HG03159 (cell line): ENCODE results near the gene SLC2A1.

Experiments
- ATAC-seq: cut with Tn5 transposase; IDR thresholded peaks from one replicate; pipeline ENCODE4 v1.9.1; 2021; ENCODE audit warnings: mild to moderate bottlenecking, moderate library complexity; ENCODE audit not compliant: unreplicated experiment

Gene SLC2A1

GRCh38 chr1:42961312-42962091 lies 2.8 kb upstream of the SLC2A1 start:
- no peak for ATAC-seq

GRCh38 chr1:42960566-42961311 lies 2.1 kb upstream of the SLC2A1 start:
- no peak for ATAC-seq

- ATAC-seq = no peak
These were observed 1.4 kb upstream of the SLC2A1 start for GRCh38 chr1:42960122-42960390.

DNA sequence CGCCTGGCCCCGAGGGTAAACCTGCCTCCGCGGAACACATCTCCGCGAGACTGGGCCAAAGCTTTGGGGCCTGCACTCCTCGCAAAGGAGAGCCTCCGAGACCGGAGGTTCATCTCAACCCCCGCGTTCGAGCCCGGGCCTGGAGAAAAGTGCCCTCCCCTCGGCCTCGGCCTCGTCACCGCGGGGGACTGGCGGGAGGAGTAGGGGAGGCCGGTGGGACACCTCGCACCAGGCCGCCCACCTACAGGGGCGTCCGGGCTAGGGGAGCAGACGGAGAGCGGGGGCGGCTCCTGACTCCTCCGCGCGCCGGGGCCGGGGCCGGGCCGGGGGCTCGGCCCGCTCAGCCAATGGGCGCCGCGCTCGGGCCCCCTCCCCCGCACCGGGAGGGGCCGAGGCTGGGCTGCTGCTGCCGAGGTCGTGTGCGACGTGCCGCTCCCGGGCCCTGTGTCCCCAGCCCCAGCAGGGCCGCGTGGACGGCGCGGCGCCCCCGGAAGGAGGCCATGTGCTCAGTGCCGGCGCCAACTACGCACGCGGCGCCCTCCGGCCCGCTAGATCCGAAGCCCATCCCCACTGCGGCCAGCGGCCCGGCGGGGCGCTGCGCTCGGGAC lies 684 bp downstream of the SLC2A1 start:
- ATAC-seq = peak; percentile 49

DNA sequence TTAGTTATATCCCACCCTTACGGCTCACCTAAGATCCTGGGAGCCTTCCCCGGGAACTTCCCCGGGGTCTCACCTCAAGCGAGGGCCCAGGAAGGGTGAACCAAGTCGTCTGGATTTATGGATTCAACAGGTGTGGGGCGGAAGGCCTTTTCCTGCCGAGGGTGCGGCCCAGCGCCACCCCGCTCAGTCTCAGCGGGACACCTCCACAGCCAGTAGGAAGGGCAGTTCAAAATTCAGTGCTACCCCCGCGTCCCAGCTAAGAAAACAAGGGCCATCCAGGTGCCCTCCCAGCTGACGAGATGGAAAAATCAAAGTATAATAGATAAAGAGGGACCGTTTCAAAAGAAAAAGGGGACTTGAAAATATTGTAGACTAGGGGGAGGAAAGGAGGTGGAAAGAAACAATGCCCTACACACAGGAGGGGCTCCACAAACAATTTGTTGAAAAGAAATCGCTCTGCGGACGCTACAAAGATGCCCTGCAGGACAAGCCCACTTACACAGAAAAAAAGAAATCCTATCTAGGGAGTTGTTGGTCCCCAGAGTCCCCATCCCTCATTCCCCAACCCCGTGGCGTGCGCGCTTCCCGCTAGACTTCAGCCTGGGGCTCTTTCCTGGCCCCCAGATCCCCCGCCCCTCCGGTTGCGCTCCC lies 1.3 kb downstream of the SLC2A1 start:
- no peak for ATAC-seq

DNA sequence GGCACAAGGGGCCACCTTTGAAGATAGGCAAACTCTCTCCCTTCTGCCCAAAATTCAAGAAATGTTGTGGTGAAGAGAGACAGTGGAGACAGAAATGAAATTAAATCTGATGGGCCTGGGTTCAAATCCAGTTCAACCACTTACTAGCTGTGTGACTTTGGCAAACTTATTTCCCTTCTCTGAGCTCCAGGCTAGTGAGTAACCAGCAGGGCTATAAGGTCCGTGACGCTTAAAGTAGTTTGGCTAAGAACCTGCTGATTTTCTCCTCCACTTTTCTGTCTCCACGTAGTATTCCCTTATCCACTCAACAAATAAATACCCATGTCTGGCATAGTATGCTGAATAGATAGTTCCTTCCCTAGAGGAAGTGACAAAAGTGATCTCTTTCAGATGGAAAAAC lies 1.9 kb downstream of the SLC2A1 start:
- ATAC-seq = no peak

DNA sequence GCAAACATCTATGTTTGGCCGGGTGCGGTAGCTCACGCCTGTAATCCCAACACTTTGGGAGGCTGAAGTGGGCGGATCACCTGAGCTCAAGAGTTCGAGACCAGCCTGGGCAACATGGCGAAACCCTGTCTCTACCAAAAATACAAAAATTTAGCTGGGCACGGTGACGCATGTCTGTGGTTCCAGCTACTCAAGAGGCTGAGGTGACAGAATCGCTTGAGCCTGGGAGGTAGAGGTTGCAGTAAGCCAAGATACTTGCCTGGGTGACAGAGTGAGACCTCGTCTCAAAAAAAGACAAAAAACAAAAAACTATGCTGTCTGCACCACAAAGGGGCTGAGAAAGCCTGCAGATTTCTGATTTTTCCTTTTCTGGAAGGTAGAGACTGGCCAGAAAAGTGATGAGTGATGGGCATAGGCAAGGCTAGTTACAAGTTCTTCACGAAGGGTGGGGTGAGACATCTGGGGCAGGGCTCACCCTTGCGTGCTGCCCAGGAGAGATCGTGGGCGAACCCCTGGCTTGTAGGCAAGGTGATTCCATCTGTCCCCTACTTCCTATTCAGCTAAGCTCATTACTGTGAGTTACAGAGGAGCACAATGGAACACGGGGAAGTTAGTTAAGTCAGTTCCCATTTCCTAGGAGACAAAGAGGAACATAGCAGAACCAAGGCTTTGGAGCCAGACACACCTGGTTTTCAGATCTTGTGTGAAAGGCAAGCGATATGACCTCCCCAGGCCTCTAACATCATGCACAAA lies 3.2 kb downstream of the SLC2A1 start:
- ATAC-seq = no peak

- no peak for ATAC-seq
These were observed 5.2 kb downstream of the SLC2A1 start for GRCh38 chr1:42953182-42954180.

DNA sequence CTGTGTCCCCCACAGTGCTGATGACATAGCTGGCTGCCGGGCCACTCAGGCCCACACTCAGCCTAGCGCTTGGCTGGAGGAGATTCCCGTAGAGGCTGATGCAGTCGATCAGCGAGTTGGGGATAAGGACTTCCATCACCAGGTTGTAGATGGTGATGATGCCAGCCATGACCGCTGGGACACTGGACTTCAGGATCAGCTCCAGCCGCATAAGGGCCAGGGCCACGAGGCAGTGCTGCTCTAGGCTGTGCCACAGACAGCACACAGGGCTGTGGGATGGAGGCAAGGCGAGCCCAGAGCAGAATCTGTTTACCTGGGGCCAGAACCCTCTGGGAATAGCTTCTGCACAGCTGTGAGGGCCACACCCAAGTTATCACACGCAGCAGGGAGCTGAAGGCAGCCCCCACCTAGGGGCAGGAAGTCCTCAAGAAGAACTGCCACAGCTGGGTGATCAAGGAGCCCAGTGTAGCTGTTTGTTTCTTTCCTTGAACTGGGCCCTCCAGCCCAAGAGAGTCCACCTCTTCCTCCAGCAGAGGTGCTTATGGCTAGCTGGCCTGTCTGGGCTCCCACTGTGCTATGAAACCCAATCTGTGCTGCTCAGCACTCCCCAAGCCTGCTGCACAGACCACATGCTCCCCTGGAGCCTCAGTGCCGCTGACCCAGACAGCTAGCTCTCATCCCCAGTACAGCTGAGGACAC lies 6.2 kb downstream of the SLC2A1 start:
- no peak for ATAC-seq

DNA sequence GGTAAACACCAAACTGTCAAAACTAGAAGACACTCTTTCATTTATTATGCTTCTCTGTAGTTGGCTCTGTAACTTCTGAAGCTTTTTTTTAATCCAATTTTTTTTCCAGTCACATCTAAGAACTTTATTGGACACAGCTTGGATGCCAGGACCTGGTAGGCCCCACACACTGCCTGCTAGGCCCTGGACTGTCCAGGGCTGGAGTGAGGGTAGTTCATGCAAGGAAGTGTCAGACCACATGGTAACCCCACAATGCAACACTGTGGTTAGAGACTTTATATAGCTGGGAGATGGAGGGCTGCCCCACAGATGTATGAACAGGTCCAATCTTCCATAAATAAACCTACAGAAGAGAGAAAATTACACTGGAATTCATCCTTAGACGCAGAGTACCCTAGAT lies 7.1 kb downstream of the SLC2A1 start:
- ATAC-seq = no peak

DNA sequence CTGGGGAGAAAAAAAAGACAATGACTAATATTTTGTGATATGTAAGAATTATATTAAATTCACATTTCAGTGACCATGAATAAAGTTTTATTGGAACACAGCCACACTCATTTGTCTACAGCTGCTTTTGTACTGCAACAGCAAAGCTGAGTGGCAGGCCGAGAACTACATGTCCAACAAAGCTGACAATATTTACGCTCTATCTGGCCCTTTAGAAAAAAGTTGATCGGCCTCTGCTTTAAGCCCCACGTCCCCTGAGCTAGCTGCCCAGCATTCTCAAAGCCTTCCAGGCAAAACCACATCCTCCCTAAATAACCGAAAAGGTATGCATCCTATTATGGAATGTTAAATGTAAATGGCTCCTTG lies 8.6 kb downstream of the SLC2A1 start:
- no peak for ATAC-seq

- no peak for ATAC-seq
These were observed 9.2 kb downstream of the SLC2A1 start for GRCh38 chr1:42949312-42950115.

DNA sequence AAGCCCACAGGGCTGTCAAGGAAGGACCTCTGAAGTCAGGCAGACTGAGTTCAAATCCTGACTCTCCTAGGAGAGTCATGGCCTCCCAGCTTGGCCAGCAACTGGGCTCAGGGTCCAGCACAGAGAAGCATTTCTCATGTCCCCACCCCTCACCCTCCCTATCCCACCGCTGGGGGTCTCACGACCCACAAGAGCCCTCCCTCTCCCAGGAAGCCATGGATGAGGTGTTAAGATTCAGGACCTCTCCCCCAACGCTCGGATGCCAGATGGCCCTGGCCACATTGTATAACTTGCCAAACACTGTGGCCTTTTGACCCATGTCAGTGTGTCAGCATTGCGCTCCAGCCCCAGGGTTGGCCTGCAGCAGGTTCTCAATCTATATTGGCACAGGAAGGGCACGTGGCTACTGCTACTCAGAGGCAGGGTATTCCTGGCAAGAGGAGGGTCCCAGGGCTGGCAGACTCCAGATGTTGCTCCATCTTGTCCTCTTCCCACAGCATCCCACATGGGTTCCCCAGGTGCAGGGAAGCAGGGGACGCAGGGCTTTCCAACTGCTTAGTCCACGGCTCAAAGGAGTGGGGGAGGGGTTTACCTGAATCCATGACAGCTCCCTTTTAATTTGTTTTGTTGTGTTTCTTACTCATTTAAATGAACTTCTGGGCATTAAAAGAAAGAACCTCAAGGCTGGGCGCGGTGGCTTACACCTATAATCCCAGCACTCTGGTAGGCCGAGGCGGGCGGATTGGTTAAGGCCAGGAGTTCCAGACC lies 10.5 kb downstream of the SLC2A1 start:
- no peak for ATAC-seq

DNA sequence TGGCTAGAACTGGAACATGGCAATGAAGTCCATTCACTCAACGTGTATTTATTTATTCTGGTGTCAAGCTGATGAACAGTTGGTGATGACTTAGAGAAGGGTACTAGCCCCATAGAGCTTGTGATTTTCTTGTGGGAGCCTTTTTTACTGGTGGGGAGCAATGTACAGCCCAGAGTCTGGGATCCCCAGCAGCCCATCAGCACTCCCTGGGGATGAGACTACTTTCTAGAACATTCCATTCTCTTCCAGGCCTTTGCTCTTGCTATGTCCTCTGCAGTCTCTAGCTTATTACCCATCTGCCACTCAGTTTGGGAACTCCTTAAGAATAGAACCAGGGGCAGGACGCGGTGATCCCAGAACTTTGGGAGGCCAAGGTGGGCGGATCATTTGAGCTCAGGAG lies 11.6 kb downstream of the SLC2A1 start:
- no peak for ATAC-seq

GRCh38 chr1:42946120-42946898 lies 12.4 kb downstream of the SLC2A1 start:
- ATAC-seq = no peak

GRCh38 chr1:42945164-42945563 lies 13.5 kb downstream of the SLC2A1 start:
- ATAC-seq = no peak
